Dedifferentiated amniotic fluid mesenchymal stem cell (primary cell): ENCODE data around the gene RNF150.

Experiments
- DNase-seq: peaks from one replicate; pipeline ENCODE4 v3.0.0-alpha.2; 2016; ENCODE audit errors: extremely low spot score

Gene RNF150

GRCh38 chr4:140926672-140927071 is 206.6 kb downstream of the RNF150 start:
- no peak for DNase-seq

GRCh38 chr4:140925417-140925816 is 207.9 kb downstream of the RNF150 start:
- DNase-seq: no peak

- DNase-seq: no peak
Observed at GRCh38 chr4:140924761-140925392, 208.4 kb downstream of the RNF150 start.

GRCh38 chr4:140906993-140907962 is 226.0 kb downstream of the RNF150 start:
- DNase-seq: no peak

- DNase-seq: no peak
Observed at GRCh38 chr4:140904904-140905303, 228.4 kb downstream of the RNF150 start.

GRCh38 chr4:140903522-140904475 is 229.5 kb downstream of the RNF150 start:
- DNase-seq: no peak

GRCh38 chr4:140901736-140902336 is 231.4 kb downstream of the RNF150 start:
- no peak for DNase-seq

GRCh38 chr4:140893939-140894338 is 239.3 kb downstream of the RNF150 start:
- peak; percentile 71 for DNase-seq

GRCh38 chr4:140888054-140888453 is 245.2 kb downstream of the RNF150 start:
- no peak for DNase-seq

GRCh38 chr4:140887467-140887866 is 245.8 kb downstream of the RNF150 start:
- no peak for DNase-seq

- peak; percentile 43 for DNase-seq
Observed at GRCh38 chr4:140884431-140885058, 248.7 kb downstream of the RNF150 start.

GRCh38 chr4:140877781-140878180 is 255.5 kb downstream of the RNF150 start:
- DNase-seq: no peak

GRCh38 chr4:140876615-140877364 is 256.5 kb downstream of the RNF150 start:
- DNase-seq: peak; percentile 70

- DNase-seq: no peak
Observed at GRCh38 chr4:140875746-140876452, 257.4 kb downstream of the RNF150 start.

- DNase-seq: no peak
Observed at GRCh38 chr4:140874056-140874455, 259.2 kb downstream of the RNF150 start.

- DNase-seq: no peak
Observed at GRCh38 chr4:140871368-140871767, 261.9 kb downstream of the RNF150 start.

GRCh38 chr4:140870427-140870826 is 262.8 kb downstream of the RNF150 start:
- DNase-seq: no peak

GRCh38 chr4:140869446-140869845 is 263.8 kb downstream of the RNF150 start:
- no peak for DNase-seq

GRCh38 chr4:140867356-140867755 is 265.9 kb downstream of the RNF150 start:
- DNase-seq: no peak
